HG02943 (cell line): ENCODE data around the gene PLA2R1.
"Not testable (repeated sequence)": the region's sequence is repeated elsewhere in the genome, so short reads cannot be mapped to it uniquely, and the experiment has no call there.

Experiments used
- ATAC-seq: cut with Tn5 transposase; IDR thresholded peaks from one replicate; pipeline ENCODE4 v1.9.1; 2021; ENCODE audit warnings: mild to moderate bottlenecking, low read depth, moderate library complexity; ENCODE audit not compliant: unreplicated experiment

The PLA2R1 gene

GRCh38 chr2:159985656-159986055, 76.8 kb downstream of the PLA2R1 start:
- ATAC-seq, result no peak

GRCh38 chr2:159984034-159984433, 78.4 kb downstream of the PLA2R1 start:
- no peak for ATAC-seq

DNA sequence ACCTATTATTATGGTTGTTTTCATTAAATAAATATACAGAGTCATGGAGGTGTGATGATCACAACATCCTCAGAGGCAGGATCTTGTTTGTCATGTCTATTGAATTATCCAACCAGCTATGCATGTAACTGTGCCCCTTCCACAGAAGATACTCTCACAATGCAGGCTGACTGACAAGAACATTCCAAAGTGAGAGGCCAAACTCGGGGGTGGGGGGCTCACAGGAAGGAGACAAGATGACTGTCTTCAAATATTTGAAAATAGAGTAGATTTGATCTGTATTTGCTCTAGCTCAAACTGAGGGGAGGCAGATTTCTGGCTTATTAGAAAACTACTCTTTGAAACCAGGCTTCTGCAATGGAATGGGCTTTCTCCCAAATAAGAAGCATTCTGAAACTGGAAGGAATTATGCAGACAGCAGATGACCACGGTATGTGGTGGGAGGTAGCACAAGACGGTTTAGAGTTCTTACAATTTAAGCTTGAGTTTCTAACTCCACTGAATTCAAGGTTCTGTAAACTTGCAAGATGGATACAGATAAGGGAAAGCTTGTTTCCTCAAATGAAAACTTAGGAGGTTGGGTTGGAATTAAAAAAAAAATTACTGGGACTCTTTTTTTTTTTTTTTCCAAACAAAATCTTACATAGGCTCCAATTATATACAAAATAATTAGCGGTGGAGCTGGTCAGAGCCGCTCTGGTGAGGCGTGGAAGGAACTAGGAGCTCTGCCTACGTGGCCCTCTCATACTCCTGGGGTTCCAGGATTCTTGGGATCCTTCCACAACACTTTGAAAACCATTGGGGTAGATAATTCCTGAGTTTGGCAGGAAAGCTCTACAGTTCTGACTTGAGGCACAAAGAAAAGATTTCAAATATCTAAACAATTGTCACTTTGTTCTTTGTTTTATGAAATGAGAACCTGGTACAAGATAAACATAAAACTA, 79.3 kb downstream of the PLA2R1 start:
- no peak for ATAC-seq

GRCh38 chr2:159982270-159982669, 80.1 kb downstream of the PLA2R1 start:
- ATAC-seq, result no peak

DNA sequence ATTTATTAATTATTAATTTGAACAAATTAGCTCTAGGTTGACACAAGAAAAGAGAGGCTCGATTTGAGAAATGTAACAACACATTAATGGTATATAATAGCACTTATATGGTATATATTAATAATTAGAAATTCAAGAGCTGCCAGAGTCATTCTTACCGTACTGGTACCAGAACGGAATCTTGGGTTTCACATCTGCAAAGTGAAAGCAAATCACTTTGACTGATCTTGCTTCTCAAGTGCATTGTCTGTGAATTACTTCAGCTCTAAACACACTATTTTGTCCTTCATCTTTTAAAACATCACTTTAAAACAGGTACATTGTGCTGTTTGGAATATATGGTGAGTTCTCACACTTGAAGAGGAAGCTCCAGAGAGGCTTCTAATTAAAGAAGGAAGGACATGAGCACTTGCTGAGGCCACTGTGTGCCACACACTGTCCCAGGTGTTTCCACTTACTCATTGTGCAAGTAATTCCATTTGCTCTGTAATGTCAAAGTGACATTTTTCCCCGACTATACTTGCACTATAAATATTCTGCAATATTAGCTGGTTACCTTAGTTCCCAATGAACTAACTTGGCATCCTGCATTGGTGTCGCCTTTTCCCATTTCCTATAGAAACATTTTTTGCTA, 85.8 kb downstream of the PLA2R1 start:
- ATAC-seq, result no peak

DNA sequence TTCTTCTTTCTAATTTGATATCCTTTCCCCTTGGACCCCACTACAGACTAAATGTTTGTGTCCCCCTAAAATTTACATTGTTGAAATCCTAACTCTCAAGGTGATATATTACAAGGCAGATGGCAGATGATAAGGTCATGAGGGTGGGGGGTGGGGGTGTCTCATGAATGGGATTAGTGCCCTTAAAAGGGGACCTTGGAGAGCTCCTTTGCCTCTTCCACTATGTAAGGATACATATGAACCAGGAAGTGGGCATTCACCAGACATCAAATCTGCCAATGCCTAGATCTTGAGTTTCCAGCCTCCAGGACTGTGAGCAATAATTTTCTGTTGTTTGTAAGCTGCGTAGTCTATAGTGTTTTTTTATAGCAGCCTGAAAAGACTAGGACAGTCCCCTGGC, 89.1 kb downstream of the PLA2R1 start:
- ATAC-seq, result no peak

GRCh38 chr2:159971365-159972152, 90.9 kb downstream of the PLA2R1 start:
- no peak for ATAC-seq

DNA sequence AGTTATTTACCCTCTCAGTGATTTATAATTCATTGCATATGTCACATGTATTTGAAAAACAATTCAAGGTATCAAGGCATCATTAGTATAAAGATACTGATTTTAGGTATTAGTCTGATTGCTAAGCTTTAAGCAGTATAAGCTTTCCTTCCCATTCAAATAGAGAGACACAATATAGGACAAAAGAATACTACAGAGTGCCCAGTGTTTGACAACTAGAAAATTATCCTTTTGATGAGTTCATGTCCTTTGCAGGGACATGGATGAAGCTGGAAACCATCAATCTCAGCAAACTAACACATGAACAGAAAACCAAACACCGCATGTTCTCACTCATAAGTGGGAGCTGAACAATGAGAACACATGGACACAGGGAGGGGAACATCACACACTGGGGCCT, 91.9 kb downstream of the PLA2R1 start:
- not testable (repeated sequence) for ATAC-seq

DNA sequence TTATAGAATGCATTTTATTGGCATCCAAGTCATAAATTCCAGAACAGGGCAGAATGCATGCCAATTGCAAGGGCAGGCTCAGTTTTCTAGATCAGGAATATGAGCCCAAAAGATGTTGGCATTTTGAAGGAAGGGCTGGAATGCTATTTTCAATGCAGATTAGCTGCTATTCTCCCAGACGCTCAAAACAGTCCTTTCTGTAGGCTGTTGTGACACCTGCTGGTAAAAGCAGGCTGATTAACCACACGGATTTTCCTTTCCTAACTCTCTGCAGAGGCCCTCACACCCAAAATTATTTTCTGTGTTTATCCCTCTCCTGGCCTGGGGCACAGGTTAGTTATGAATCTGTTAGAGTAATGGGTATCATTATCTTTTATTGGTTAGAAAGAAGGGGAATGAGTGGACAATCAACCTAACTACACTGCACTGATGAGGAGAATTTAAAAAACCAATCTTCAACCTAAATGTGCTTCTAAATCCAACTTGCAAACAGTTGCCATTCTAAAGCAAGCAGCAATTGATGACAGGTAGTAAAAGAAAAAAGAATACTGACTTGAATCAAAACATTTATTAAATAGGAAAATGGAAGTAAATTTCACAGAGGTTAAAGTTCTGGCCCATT, 94.0 kb downstream of the PLA2R1 start:
- no peak for ATAC-seq

GRCh38 chr2:159963700-159964099, 98.7 kb downstream of the PLA2R1 start:
- ATAC-seq, result no peak

GRCh38 chr2:159962513-159962912, 99.9 kb downstream of the PLA2R1 start:
- not testable (repeated sequence) for ATAC-seq

DNA sequence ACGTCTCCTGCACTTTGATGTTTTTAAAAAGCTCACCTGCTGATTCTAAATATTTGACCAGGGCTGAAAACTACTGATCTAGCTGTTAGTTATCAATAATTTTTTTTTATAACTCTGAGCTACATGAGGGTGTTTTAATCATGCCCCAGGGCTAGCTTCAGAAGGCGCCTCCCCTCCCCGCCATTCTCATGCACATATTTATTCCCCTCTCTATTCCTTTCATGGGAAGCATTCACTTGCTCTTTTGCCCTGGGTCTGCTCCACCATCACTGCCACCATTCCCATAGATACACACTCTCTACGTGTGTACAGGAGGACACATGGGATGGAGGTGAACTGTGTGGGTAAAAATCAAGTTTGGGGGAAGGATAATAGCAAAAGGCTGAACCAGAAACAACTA, 101.0 kb downstream of the PLA2R1 start:
- no peak for ATAC-seq

- no peak for ATAC-seq
Observed at GRCh38 chr2:159961037-159961436, 101.4 kb downstream of the PLA2R1 start.

GRCh38 chr2:159960414-159960813, 102.0 kb downstream of the PLA2R1 start:
- ATAC-seq, result no peak

- ATAC-seq, result no peak
Observed at GRCh38 chr2:159959136-159959535, 103.3 kb downstream of the PLA2R1 start.

GRCh38 chr2:159953136-159953823, 109.1 kb downstream of the PLA2R1 start:
- ATAC-seq, result no peak

DNA sequence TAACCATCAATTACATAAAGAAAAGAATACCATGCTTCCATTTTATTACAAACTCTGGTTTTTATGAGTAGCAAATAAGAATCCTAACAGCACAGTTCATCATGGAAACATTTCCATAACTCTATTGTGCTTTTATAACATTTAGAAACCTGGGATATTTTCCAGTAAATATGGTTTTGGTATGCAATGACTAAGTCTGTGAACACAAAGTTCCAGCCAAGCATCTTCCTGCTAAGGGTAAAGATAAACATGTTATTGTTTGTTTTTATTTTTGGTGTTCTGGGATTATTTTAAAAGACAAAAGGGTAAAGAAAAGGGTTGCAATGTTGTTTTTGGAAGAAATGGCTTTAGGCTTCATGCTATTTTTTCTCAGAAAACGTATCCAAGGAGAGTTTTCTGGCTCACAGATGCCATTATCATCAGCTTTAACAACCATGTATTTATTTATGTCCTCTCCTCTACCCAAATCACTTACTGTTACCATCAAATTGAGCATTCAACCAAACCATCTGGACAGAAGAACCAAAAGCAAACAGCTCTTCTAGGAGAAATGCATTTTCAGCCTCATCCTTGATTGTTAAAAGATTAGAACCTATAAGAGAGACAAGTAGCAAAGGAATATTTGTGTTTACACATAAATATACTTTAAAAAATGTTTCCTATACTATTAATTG, 116.0 kb downstream of the PLA2R1 start:
- no peak for ATAC-seq

- no peak for ATAC-seq
Observed at GRCh38 chr2:159944874-159945273, 117.5 kb downstream of the PLA2R1 start.

DNA sequence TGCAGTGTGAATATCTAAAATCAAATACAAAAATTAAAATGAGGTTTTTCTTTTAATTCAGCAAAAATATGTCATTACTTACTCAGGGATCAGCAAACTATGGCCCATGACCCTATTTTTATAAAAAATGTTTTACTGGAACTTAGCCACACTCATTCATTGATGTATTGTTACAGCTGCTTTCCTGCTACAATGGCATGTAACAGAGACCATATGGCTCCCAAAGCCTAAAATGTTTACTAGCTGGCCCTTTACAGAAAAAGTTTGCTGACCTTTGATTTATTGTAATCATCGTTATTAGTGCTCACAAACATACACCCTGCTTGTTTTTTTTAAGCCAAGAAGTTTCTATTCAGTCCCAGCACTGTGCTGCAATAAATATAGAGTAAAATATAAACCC, 120.3 kb downstream of the PLA2R1 start:
- ATAC-seq, result no peak

DNA sequence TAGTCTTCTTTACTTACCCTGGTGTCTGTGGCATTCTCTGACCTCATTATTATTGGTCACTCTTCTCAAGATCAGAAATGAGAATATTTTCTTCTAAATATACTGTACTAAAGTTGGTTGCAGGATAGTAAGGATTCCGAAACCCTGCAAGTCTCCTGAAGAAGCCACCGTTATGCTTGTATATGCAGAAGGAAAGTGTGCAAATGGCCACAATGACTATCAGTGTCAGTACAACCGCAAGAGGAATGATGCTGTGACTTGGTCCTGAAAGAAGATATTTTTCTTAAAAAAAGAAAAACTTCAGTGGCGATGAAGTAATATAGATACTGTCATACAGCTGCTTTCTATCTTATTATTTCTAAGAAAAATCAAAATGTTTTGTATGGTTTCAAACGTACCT, 120.7 kb downstream of the PLA2R1 start:
- no peak for ATAC-seq
